ENCODE results near the gene PGR.
A peak's percentile ranks its signal among the peaks of the same experiment; 100 is the strongest.
"Not testable (repeated sequence)": the region's sequence is repeated elsewhere in the genome, so short reads cannot be mapped to it uniquely, and the experiment has no call there.

PGR gene

DNA sequence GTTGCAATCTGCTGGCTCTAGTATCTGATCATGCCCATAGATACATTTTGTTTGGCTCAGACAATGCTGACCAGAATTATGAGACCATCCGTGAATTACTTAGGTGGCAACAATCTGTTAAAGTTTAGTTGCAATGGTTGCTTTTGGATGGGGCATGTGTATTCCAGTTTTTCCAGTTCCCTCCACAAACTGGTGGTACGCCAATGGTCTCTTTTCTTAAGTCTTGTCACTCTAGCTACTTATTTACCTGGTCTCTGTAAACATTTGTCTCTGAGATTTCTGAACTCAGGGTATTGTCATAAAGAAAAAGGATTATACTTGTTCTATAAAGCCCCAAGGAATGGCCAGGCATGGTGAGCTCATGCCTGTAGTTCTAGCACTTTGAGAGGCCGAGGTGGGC is 65.9 kb downstream of the PGR start:
- no peak for DNase-seq

DNA sequence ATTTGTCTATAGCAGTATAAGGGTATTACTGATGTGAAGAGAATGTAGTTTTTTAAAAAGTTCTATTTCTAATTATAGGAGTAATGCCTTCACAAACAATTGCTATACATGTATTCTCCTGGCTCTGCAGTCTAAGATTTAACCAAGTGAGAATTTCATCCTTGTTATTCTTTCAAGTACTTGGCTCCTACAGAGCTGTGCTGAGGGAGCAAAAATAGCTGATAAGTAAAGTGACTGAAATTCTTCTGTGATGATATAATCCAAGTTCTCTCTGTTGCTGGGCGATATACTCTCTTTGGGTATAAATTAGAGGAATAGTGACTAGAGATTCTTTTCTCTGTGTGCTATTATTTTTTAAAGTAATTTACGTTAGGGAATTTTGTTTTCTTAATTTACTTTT is 68.0 kb downstream of the PGR start:
- DNase-seq, result no peak

DNA sequence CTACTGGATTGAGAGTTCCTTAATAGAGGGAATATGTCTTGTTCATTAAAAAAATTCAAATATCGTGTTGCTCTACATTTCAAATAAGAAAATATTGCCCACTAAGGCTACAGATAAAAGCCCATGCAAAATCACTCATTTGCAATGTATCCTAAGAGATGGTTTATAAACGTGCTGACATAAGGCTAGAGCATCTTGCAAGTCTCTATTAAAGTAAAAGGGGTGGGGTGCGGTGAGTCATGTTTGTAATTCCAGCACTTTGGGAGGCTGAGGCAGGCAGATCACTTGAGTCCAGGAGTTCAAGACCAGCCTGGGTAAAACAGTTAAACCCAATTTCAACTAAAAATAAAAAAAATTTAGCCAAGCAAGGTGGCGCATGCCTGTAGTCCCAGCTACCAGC is 70.3 kb downstream of the PGR start:
- no peak for DNase-seq

DNA sequence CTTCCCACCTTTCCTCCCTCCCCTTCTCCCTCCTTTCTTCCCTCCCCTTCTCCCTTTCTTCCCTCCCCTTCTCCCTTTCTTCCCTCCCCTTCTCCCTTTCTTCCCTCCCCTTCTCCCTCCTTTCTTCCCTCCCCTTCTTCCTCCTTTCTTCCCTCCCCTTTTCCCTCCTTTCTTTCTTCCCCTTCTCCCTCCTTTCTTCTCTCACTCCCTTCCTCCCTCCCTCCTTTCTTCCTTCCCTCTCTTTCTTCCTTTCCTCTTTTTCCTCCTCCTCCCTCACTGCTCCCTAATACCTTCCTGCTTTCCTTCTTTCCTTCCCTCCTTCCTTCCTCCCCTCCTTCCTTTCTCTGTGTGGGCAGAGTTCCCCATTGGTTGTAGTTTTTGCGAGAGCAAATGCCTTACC is 76.1 kb downstream of the PGR start:
- no peak for DNase-seq

DNA sequence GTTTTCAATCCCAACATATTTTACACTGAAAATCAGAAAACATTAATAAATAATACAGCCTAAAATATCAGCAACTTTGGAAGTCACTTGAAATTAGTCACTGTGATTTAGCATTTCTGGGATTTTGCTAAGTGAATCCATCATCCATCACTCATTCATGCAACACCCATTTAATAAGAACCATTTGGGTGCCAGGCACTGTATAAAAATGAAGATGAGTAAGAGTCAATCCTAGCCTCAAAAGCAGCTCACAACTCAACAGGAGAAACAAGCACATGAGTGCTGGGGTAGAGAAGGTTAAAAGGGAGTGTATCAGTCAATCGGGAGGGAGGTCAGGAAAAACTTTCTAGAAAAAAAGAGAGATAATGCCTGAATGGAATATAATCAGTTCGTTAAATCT is 77.9 kb downstream of the PGR start:
- DNase-seq, result no peak

DNA sequence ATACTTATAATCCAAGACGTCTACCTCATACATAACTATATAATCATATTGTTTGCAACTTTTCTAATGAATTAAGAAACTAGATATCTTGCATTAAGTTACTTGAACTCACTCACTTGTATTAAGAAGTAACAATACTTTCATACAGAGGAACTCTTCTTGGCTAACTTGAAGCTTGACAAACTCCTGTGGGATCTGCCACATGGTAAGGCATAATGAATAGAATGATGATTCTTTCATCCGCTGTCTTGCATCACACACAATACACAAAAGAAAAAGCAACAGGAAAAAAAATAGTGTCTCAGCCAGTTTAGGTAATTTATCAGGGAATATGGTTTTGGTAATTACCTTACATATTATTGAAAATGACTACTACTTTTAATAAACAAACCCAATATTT is 79.8 kb downstream of the PGR start:
- DNase-seq, result no peak

DNA sequence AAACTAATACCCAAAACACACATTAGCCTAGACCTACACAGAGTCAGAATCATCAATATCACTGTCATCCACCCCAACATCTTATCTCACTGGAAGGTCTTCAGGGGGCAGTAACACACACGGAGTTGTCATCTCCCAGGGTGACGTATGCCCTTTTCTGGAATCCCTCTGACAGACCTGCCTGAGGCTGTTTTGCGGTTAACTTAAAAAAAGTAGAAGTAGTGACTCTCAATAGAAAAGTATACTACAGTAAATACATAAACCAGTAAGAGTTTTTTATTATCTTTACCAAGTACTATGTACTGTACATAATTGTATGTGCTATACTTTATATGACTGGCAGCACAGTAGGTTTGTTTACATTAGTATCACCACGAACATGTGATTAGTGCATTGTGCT is 80.5 kb downstream of the PGR start:
- DNase-seq, result peak; percentile 7

DNA sequence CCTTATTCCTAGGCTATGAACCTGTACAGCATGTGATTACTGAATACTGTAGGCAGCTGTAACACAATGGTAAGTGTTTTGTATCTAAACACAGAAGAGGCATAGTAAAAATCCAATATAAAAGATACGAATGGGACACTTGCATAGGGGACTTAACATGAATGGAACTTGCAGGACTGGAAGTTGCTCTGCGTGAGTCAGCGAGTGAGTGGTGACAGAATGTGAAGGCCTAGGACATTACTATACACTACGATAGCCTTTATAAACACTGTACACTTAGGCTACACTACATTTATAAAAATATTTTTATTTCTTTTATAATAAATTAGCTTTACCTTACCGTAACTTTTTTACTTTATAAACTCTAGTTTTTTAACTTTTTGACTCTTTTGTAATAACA is 81.1 kb downstream of the PGR start:
- no peak for DNase-seq

DNA sequence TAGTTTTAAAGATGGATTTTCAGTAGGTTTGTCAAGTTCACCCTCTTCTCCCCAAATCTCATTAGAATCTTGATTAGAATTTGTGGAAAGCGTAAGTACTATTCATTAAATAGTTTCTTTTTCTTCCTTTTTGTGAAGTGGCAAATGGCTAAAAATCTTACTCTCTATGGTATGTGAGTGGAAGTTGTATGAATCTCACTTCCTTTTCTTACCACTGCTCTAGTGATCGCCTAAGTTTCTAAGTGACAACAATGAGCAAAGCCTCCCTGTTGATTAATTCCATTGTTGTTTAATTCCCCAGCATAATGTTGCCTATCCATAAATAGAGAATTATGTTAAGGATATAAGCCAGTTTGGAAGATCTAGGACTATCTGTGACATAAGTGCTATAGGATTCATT is 82.7 kb downstream of the PGR start:
- no peak for DNase-seq

DNA sequence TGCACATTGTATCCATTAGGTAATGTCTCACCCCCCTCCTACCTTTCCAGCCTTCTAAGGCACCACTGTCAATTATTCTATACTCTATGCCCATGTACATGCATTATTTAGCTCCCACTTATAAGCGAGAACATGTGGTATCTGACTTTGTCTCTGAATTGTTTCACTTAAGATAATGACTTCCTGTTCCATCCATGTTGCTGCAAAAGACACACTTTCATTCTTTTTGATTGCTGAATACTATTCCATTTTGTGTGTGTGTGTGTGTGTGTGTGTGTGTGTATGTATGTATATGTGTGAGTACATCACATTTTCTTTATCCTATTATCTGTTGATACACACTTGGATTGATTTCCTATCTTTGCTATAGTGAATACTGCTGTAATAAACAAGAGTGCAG is 84.2 kb downstream of the PGR start:
- DNase-seq, result no peak

DNA sequence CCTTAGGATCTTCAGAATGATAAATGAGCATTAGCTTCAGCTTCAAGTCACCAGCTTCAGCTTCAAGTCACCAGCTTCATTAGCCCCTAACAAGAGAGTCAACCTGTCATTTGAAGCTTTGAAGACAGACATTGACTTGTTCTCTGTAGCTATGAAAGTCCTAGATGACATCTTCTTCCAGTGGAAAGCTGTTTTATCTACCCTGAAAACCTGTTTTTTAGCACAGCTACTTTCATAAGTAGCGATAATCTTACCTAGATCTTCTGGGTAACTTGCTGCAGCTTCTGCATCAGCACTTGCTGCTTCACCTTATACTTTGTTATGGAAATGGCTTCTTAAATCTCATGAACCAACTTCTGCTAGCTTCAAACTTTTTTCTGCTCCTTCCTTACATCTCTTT is 85.7 kb downstream of the PGR start:
- no peak for DNase-seq

DNA sequence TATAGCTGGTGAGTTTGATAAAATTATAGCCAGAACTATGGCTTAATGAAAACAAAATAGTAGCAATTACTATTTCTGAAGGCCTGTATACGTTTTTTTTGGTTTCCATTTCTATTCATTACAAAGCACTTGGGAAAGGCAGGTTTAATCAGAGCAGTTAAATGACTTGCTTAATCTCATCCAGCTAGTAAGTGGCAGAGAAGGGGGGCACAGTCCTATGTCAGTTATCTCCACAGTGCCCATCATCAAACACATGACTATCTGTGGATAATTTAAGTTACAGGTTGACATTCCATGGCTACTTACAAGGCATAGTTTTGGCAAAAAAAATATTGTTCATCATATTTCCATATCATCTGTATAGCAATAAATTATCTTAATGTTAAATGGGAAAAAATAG is 93.7 kb downstream of the PGR start:
- DNase-seq, result no peak

DNA sequence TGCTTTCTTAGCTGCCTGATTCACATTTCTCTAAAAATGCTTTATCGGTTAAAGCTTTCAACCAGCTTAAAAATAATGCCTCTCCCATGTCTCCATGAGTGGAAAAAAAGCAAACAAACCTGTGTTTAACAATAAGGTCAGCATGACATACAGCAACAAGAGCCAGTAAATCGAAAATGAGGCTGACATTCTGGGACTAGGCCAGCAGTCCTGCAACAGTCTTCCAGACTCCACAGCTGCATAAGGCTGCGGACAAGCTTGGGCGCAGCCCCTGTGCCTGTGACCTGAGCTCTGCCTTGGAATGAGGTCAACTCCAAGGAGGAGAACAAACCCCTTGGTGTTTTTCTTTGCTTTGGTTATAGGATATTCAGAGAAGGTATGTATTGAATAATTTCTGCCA is 95.5 kb downstream of the PGR start:
- no peak for DNase-seq

DNA sequence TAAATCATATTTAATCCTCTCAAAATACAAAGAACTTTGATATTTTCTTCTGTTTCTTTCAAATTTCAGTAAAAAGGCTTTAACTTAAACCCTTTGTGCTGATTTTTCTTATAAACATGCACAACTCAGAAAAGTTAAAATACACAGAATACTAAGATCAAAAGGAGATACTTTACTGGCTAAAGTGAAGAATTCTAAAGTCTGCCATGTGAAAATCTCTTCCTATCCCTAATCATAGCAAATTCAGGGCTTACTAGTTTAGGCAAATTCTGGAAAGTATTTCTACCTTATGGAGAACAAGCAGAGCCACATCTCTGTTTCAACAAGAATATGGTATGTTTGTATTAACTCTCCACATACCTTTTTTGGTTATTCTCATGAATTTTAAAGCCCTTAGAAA is 96.6 kb downstream of the PGR start:
- no peak for DNase-seq

DNA sequence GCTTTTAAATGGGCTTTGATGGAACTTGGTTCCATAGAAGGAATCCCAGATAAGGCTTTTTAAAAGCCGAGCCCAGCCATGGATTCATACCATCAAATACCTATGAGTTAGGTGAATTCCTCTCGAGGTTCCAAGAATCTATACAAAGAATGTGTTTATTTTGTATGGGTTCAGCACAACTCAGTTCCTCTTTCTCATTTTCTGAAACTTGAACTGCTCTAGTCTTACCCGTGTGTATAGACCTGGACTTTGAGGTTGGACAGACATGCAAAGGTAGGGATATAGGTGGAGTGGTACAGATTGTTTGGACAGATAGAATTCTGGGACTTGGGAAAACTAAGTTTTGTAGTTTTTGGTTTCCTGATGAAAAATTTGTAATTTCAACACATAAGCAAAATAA is 97.9 kb downstream of the PGR start:
- DNase-seq, result no peak

DNA sequence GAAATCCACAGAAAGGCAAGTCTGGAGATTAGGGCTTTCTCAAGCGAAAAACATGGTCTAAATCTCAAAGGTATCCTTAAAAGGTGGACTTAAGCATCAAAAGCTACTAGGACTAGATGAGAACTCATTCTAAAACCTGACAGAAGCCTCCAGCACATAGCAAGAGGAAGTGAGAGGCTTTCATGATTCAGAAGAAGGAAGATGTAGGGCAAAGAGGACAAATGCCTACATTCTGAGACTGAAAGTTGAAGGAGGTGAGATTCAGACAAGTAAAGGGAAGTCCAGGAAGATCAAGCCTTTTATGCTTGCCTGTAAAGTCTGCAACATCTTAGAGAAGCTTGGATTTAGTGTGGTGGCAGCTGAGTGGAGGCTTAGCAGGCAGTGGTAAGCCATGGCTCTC is 98.9 kb downstream of the PGR start:
- no peak for DNase-seq

DNA sequence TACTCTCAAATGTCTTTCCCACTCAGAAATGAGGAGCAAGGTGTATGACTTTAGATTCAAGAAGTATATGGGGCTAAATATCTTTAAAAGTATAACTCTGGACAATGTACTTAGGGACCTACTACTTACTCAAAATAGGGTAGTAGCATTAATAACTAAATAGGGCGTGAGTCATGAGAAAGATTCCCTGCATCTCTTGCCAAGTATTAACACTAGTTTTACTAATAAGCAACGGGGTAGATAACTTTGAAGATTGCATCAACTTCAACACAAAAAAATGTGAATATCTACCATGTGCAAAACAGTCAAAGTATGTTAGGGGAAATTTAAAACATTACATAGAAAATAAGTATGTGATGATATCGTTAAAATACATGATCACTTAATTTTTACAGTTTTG is 99.6 kb downstream of the PGR start:
- no peak for DNase-seq

DNA sequence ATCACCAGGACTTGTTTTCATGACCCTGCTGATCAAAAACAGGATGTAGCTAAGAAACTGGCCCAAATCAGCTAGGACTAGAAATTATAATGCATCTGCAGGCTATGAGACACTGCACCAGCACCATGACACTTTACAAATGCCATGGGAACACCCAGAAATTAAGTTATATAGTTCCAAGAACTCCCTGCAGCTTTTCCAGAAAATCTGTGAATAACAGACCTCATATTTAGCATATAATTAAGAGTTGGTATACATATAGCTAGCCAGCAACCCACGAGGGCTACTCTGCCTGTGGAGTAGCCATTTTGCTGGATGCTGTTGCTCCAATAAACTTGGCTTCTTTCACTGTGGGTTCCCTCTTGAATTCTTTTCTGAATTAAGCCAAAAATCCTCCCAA is 101.0 kb downstream of the PGR start:
- no peak for DNase-seq

DNA sequence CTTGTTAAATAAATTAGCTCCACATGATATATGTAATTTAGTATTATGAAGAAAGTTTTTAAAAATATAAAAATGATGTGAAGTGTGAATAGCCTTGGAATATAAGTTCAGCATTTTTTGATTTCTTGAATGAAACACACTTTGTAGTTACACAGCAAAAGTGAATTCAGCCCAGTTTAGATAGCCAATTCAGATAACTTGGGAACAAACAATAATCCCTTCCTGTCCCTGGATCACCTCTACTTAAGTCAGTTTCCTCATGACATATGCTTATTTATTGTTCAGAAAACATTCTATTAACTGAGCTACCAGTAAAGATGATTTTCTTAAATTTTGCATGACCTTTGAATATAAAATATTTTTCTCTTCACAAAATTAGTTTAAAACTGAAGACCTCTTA is 107.4 kb downstream of the PGR start:
- no peak for DNase-seq

DNA sequence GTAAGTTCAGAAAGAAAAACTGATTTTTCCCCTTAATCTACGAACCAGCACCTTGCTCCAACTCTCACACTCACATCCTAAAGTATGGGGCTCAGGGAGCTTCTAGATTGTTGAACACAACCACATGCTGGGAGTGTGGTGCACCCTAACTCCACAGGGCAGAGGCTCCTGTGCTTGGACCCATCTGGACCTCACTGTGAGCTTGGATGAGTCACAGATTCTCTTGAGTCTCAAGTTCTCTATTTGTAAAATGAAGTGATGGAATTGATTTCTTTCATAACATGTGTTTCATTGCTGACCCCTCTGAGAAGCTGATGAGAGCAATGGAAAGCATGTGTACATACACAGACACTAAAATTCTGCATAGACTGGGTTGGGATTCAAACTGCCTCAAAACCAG is 109.7 kb downstream of the PGR start:
- no peak for DNase-seq

DNA sequence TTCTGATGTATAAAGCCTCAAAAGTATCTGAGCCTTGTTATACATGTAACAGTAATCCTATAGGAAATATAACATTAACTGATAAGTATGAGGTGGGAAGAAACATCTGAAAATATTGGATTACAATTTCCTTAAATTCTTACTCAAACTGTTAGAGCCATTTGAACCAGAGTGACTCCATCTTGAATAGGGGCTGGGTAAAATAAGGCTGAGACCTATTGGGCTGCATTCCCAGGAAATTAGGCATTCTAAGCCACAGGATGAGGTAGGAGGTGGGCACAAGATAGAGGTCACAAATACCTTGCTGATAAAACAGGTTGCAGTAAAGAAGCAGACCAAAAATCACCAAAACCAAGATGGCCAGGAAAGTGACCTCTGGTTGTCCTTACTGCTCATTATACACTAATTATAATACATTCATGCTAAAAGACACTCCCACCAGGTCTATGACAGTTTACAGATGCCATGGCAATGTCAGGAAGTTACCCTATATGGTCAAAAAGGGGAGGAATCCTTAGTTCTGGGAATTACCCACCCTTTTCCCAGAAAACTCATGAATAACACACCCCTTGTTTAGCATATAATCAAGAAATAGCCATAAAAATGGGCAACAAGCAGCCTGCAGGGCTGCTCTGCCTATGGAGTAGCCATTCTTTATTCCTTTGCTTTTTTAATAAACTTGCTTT is 114.9 kb downstream of the PGR start:
- no peak for DNase-seq

DNA sequence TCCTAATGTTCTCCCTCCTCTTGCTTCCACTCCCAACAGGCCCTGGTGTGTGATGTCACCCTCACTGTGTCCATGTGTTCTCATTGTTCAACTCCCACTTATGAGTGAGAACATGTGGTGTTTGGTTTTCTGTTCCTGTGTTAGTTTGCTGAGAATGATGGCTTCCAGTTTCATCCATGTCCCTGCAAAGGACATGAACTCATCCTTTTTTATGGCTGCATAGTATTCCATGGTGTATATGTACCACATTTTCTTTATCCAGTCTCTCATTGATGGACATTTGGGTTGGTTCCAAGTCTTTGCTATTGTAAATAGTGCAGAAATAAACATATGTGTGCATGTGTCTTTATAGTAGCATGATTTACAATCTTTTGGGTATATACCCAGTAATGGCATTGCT is 115.9 kb downstream of the PGR start:
- DNase-seq, result not testable (repeated sequence)

DNA sequence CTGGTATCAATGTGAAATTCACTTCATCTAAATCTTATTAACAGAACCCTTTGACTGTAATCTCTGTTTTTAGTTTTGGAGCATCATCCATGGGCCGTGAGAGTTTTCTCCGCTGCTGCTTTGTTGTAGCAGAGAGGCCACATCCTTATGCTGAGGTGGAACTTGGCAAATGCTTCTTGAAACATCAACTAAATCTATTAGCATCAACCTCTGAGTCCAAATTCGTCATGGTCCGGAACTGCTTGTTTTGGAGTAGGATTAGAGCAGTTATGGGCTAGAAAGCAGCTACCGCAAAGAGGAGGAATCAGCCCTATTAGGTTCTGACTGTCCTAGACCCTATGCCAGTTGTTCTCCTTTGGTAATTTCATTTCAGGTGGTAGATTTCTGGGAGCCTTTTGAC is 117.7 kb downstream of the PGR start:
- no peak for DNase-seq

DNA sequence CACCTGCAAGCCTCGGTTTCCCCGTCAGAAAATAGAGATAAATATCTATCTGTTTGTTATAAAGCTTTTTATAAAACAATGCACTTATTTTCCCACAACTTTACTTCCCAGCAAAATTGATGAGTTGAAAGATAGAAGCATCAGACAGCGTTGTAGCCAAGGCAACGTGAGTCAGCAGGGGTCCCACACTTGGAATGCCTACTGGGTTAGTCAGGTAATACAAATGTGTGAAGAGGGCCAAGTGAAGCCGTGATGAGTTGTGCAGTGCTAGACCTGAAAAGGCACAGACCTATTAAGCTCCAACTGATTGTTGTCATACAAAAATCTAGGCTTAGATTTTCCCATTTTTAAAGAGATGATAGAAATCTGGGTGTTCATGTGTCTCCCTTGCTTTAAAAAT is 118.7 kb downstream of the PGR start:
- no peak for DNase-seq

DNA sequence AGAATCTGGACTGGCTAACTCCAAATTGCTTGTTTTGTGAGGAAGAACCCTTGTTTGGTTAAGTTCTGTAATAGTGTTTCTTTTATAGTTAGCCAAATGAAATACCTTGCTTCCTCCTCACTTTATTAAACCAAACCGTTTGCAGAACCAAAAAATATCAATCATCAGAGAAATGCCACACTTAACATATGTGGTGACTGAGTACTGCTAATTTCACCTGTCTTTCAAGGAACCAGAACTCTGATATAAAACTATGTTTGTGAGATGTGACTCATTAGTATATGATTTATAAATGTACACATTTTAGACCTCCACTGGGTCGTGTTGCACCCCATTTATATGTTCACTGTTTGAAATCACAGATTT is 119.9 kb downstream of the PGR start:
- no peak for DNase-seq

Measured in NCI-H69 (cell line).